G401.6 (cell line): Measurements from ENCODE around the gene SLC35E3.
"Not testable (repeated sequence)": the region's sequence is repeated elsewhere in the genome, so short reads cannot be mapped to it uniquely, and the experiment has no call there.

Experiments
- FAIRE-seq: peaks from 2 replicates; lab custom pipeline; 2012; peaks lifted over from hg19 to GRCh38; lab: Jason Lieb, UNC

The SLC35E3 gene

GRCh38 chr12:68796399-68796798 is 50.4 kb downstream of the SLC35E3 start:
- no peak for FAIRE-seq

DNA sequence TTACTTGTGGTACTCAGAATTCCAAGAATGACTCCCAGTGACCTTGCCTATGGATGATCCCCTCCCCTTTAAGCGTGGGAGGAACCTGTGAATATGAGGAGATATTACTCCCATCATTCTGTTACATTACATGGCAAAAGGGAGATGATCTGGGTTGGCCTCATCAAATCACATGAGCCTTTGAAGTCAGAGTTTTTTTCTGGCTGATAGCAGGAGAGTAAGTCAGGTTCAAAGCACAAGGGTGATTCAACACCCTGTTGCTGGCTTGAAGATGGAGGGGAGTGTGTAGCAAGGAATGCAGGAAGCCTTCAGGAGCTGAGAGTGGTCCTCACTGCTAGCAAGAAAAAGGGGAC is 52.9 kb downstream of the SLC35E3 start:
- FAIRE-seq: no peak

GRCh38 chr12:68800294-68800693 is 54.3 kb downstream of the SLC35E3 start:
- no peak for FAIRE-seq

GRCh38 chr12:68801124-68801523 is 55.1 kb downstream of the SLC35E3 start:
- not testable (repeated sequence) for FAIRE-seq

- FAIRE-seq: not testable (repeated sequence)
Observed at GRCh38 chr12:68802372-68802745, 56.4 kb downstream of the SLC35E3 start.

DNA sequence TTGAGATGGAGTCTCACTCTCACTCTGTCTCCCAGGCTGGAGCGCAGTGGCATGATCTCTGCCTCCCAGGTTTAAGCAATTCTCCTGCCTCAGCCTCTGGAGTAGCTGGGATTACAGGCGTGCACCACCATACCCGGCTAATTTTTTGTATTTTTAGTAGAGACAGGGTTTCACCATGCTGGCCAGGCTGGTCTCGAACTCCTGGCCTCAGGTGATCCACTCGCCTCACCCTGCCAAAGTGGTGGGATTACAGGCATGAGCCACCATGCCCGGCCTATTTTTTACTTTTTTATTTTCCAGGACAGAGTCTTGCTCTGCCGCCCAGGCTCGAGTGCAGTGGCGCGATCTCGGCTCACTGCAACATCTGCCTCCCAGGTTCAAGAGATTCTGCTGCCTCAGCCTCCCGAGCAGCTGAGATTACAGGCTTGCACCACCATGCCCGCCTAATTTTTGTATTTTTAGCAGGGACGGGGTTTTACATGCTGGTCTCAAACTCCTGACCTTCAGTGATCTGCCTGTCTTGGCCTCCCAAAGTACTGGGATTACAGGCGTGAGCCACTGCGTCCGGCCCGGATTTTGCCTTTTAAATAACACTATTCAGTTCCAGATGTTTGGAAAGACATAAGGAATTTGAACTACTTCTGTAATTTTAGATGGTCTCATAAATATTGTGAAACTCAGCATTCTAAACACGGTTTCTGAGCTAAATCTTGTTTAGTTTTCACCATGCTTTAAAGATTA is 57.1 kb downstream of the SLC35E3 start:
- not testable (repeated sequence) for FAIRE-seq

DNA sequence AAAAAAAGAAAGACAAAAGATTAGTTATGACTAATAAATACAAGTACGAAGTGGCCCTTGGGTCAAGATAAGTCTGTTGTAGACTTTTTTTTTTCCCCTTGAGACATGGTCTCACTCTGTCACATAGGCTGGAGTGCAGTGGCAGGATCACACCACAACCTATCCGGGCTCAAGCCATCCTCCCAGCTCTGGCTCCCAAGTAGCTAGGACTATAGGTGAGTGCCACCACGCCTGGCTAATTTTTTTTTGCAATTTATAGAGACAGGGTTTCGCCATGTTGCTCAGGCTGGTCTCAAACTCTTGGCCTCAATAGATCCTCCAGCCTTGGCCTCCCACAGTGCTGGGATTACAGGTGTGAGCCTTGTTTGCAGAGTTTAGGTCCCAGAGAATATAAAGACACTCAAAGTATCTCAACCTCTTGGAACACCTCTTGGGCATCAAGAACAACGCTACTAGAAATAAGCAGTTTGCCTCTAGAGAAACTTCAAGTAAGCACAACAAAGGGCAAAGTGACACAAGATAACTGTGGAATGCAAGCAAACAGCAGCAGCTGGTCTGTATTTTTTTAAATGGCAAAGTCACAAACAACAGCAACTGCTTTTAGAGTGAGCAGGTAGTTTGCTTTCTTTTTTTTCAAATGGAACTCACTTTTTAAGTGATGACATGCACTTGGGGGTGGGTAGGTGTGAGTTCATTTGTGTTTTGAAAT is 58.1 kb downstream of the SLC35E3 start:
- no peak for FAIRE-seq

GRCh38 chr12:68804657-68805591 is 58.9 kb downstream of the SLC35E3 start:
- FAIRE-seq: no peak

DNA sequence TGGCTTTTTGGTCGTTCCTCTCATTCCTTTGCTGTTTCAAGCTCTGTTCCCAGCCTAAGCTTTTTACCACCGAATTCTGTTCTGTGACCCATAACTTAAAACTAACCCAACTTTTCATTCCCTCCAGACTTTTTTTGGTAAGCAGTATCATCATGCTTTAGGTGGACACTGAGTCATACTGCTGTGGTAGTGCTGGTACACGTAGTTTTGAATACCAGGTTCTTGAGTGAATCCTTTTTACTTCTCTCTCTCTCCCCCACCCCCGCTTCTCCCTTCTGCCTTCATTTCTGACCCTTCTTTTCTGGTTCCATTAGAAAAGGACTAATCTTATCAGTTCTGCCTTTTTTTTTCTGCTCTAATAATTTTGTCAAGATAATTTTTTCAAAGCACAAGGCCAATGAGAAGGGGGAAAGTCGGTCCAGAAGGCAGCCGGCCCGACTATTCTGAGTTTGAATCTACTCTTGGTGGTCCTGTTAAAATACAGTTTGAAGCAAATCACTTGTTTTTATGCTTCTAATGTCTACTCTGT is 59.7 kb downstream of the SLC35E3 start:
- FAIRE-seq: no peak

- no peak for FAIRE-seq
Observed at GRCh38 chr12:68806488-68807237, 60.7 kb downstream of the SLC35E3 start.

- not testable (repeated sequence) for FAIRE-seq
Observed at GRCh38 chr12:68807274-68807575, 61.2 kb downstream of the SLC35E3 start.

DNA sequence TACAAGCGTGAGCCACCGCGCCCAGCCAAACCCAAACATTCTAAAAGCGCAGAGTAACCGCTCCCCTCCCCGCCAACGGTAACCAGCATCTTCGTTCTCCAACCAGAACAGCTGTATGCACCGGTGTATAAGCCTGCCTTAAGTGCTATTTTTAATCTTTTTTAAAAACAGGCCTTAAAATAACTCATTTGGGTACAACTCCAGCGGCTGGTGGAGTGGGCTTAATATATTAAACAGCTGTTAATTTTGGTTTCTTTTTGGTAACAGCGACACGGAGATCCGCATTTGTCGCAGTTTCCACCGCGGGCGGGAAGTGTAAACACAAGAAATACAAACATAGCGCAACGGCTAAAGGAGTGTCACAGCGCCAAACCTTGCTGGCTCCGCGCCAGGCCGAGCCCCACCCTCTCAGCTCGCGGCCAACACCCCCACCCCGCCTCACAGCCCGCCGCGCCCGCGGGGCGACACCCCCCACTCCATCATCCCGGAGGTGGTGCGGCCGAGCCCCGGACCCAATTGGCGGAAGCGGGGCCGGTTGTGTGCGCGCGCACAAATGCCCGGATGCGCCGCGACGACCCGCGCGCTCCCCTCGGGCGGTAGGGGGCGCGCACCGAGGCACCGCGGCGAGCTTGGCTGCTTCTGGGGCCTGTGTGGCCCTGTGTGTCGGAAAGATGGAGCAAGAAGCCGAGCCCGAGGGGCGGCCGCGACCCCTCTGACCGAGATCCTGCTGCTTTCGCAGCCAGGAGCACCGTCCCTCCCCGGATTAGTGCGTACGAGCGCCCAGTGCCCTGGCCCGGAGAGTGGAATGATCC is 61.8 kb downstream of the SLC35E3 start, which contains the start of gene MDM2:
MDM2 (plus strand) TSS at position 602 of the 812 bp plus-strand sequence. CDS start 301 bp downstream, outside the sequence.
- FAIRE-seq: peak; percentile 61

DNA sequence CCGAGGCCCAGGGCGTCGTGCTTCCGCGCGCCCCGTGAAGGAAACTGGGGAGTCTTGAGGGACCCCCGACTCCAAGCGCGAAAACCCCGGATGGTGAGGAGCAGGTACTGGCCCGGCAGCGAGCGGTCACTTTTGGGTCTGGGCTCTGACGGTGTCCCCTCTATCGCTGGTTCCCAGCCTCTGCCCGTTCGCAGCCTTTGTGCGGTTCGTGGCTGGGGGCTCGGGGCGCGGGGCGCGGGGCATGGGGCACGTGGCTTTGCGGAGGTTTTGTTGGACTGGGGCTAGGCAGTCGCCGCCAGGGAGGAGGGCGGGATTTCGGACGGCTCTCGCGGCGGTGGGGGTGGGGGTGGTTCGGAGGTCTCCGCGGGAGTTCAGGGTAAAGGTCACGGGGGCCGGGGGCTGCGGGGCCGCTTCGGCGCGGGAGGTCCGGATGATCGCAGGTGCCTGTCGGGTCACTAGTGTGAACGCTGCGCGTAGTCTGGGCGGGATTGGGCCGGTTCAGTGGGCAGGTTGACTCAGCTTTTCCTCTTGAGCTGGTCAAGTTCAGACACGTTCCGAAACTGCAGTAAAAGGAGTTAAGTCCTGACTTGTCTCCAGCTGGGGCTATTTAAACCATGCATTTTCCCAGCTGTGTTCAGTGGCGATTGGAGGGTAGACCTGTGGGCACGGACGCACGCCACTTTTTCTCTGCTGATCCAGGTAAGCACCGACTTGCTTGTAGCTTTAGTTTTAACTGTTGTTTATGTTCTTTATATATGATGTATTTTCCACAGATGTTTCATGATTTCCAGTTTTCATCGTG is 62.6 kb downstream of the SLC35E3 start:
- peak; percentile 88 for FAIRE-seq

- no peak for FAIRE-seq
Observed at GRCh38 chr12:68809190-68810026, 63.4 kb downstream of the SLC35E3 start.

DNA sequence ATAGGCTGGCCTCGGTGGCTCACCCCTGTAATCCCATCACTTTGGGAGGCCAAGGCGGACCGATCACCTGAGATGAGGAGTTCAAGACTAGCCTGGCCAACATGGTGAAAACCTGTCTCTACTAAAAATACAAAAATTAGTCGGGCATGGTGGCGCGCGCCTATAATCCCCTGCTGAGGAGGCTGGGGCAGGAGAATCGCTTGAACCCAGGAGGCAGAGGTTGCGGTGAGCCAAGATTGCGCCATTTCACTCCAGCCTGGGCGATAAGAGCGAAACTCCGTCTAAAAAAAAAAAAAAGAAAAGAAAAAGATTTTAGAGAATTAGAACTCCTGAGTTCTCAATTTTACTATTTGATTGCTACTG is 64.0 kb downstream of the SLC35E3 start:
- not testable (repeated sequence) for FAIRE-seq

DNA sequence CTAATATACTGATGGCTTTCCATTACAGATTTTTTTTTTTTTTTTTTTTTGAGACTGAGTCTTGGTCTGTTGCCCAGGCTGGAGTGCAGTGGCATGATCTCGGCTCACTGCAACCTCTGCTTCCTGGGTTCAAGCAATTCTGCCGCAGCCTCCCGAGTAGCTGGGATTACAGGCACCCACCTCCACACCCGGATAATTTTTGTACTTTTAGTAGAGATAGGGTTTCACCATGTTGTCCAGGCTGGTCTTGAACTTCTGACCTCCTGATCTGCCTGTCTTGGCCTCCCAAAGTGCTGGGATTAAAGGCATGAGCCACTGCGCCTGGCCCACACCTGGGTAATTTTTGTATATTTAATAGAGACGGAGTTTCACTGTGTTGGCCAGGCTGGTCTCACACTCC is 65.6 kb downstream of the SLC35E3 start:
- not testable (repeated sequence) for FAIRE-seq

GRCh38 chr12:68812553-68813241 is 66.7 kb downstream of the SLC35E3 start:
- FAIRE-seq: no peak

DNA sequence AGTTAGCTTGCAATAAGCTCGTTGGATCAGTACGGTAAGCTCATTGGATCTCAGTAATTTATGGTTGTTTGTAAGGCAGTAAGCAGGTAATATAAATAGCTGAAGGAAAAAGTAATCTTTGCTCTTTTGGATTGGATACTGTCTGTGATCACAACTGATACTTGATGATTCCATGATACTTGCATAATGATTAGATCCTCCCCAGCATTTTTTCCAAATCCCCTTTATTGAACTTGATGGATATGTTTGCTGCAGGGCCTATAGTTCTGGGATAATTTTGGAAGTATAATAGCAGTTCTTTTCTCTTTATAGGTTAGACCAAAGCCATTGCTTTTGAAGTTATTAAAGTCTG is 67.2 kb downstream of the SLC35E3 start:
- no peak for FAIRE-seq
